ENCODE data around the gene HGFAC. TPM values are rescaled to one million over a fixed set of nuclear protein-coding genes. Genes with fewer than 3 reads are reported as not detected.

The HGFAC gene
- total RNA-seq, 2 donors from 2014 or later: 0.52 TPM; not detected in 1

GRCh38 chr4:3479358-3480101, 37.8 kb downstream of the HGFAC start:
- intact Hi-C loops (cut with DNase I): no loop called here
- Histone ChIP-seq H3K9me3 (no peaks in the 10 kb centered on the region), H3K9ac (ENCODE audit: low read depth in 2 of 2, low read length in 2 of 2) (no peak overlapping the region), H3K36me3 (no peaks in the 10 kb centered on the region), H3K4me3 (no peak overlapping the region), H3K4me1 (peaks cover 5% of the 10 kb centered on the region), H3K27ac (no peak overlapping the region), H3K27me3 (peaks cover 8% of the 10 kb centered on the region)
- TF ChIP-seq CTCF (IDR thresholded peaks at IDR 0.05): no peak
- DNase-seq: no peak

- Histone ChIP-seq H3K4me1 (peaks cover 8% of the 10 kb centered on the region), H3K27me3 (peaks cover 19% of the 10 kb centered on the region), H3K9me3 (no peaks in the 10 kb centered on the region), H3K4me3 (no peak overlapping the region), H3K27ac (no peak overlapping the region), H3K36me3 (no peaks in the 10 kb centered on the region), H3K9ac (ENCODE audit: low read depth in 2 of 2, low read length in 2 of 2) (no peak overlapping the region)
- TF ChIP-seq CTCF (IDR thresholded peaks at IDR 0.05): peak; percentile 99
- DNase-seq: peak; percentile 87
- intact Hi-C loops (cut with DNase I): no loop called here
Measured at GRCh38 chr4:3480528-3481112, 38.9 kb downstream of the HGFAC start.

- H3K4me3 ChIP-seq: no peak overlapping the region
- H3K27me3 ChIP-seq: peaks cover 22% of the 10 kb centered on the region
- peaks cover 8% of the 10 kb centered on the region for H3K4me1 ChIP-seq
- no peaks in the 10 kb centered on the region for H3K36me3 ChIP-seq
- no peak overlapping the region for H3K27ac ChIP-seq
- intact Hi-C loops (cut with DNase I): no loop called here
- no peak for DNase-seq
- no peak for TF ChIP-seq CTCF (IDR thresholded peaks at IDR 0.05)
- H3K9ac ChIP-seq (ENCODE audit: low read depth in 2 of 2, low read length in 2 of 2): no peak overlapping the region
- H3K9me3 ChIP-seq: no peaks in the 10 kb centered on the region
Measured at GRCh38 chr4:3481113-3481531, 39.4 kb downstream of the HGFAC start.

- Histone ChIP-seq H3K9me3 (no peaks in the 10 kb centered on the region), H3K27ac (no peak overlapping the region), H3K9ac (ENCODE audit: low read depth in 2 of 2, low read length in 2 of 2) (no peak overlapping the region), H3K36me3 (no peaks in the 10 kb centered on the region), H3K4me3 (no peak overlapping the region), H3K4me1 (peaks cover 8% of the 10 kb centered on the region), H3K27me3 (peaks cover 22% of the 10 kb centered on the region)
- intact Hi-C loops (cut with DNase I): no loop called here
- peak; percentile 63 for DNase-seq
- TF ChIP-seq CTCF (IDR thresholded peaks at IDR 0.05): no peak
Measured at GRCh38 chr4:3481783-3482393, 40.1 kb downstream of the HGFAC start.

- intact Hi-C loops (cut with DNase I): no loop called here
- Histone ChIP-seq H3K9me3 (no peaks in the 10 kb centered on the region), H3K27ac (no peak overlapping the region), H3K9ac (ENCODE audit: low read depth in 2 of 2, low read length in 2 of 2) (no peak overlapping the region), H3K27me3 (peaks cover 22% of the 10 kb centered on the region), H3K36me3 (no peaks in the 10 kb centered on the region), H3K4me3 (no peak overlapping the region), H3K4me1 (peaks cover 8% of the 10 kb centered on the region)
- no peak for TF ChIP-seq CTCF (IDR thresholded peaks at IDR 0.05)
- no peak for DNase-seq
Measured at GRCh38 chr4:3482707-3483106, 40.9 kb downstream of the HGFAC start.
